HG03039 (cell line): ENCODE data around the gene SEPTIN7.
"Not testable (repeated sequence)": the region's sequence is repeated elsewhere in the genome, so short reads cannot be mapped to it uniquely, and the experiment has no call there.

Experiments
- ATAC-seq: cut with Tn5 transposase; IDR thresholded peaks from one replicate; pipeline ENCODE4 v1.9.1; 2021; ENCODE audit warnings: mild to moderate bottlenecking, moderate library complexity; ENCODE audit not compliant: unreplicated experiment

SEPTIN7 gene

GRCh38 chr7:35800718-35801391 is at the start of gene SEPTIN7:
TSS of gene SEPTIN7 (plus strand) at chr7:35801057. CDS start at chr7:35801210, 153 bp downstream.
- ATAC-seq = peak; percentile 82

- no peak for ATAC-seq
These were observed 48.1 kb upstream of the SEPTIN7 start for GRCh38 chr7:35752742-35753141.

GRCh38 chr7:35753761-35754603 is 46.9 kb upstream of the SEPTIN7 start:
- no peak for ATAC-seq

GRCh38 chr7:35754741-35755140 is 46.1 kb upstream of the SEPTIN7 start:
- no peak for ATAC-seq

GRCh38 chr7:35755711-35756110 is 45.1 kb upstream of the SEPTIN7 start:
- ATAC-seq = no peak

GRCh38 chr7:35756453-35756852 is 44.4 kb upstream of the SEPTIN7 start:
- not testable (repeated sequence) for ATAC-seq

- no peak for ATAC-seq
These were observed 43.3 kb upstream of the SEPTIN7 start for GRCh38 chr7:35757574-35757973.

- ATAC-seq = no peak
These were observed 42.4 kb upstream of the SEPTIN7 start for GRCh38 chr7:35758421-35758820.

- ATAC-seq = no peak
These were observed 40.6 kb upstream of the SEPTIN7 start for GRCh38 chr7:35760143-35760745.

- no peak for ATAC-seq
These were observed 38.8 kb upstream of the SEPTIN7 start for GRCh38 chr7:35761871-35762677.

- ATAC-seq = no peak
These were observed 38.1 kb upstream of the SEPTIN7 start for GRCh38 chr7:35762781-35763180.

GRCh38 chr7:35768346-35768745 is 32.5 kb upstream of the SEPTIN7 start:
- ATAC-seq = no peak

GRCh38 chr7:35771776-35772175 is 29.1 kb upstream of the SEPTIN7 start:
- ATAC-seq = no peak

- ATAC-seq = no peak
These were observed 26.9 kb upstream of the SEPTIN7 start for GRCh38 chr7:35773994-35774393.

- no peak for ATAC-seq
These were observed 24.2 kb upstream of the SEPTIN7 start for GRCh38 chr7:35776686-35777085.

GRCh38 chr7:35777121-35777520 is 23.7 kb upstream of the SEPTIN7 start:
- no peak for ATAC-seq

- no peak for ATAC-seq
These were observed 20.8 kb upstream of the SEPTIN7 start for GRCh38 chr7:35780070-35780469.

- ATAC-seq = no peak
These were observed 19.6 kb upstream of the SEPTIN7 start for GRCh38 chr7:35781200-35781701.

- no peak for ATAC-seq
These were observed 18.9 kb upstream of the SEPTIN7 start for GRCh38 chr7:35781767-35782515.

- no peak for ATAC-seq
These were observed 16.5 kb upstream of the SEPTIN7 start for GRCh38 chr7:35784332-35784731.
